IMR-90 (cell line): ENCODE measurements around the gene CCDC88C. TPM values are rescaled to one million over a fixed set of nuclear protein-coding genes. Genes with fewer than 3 reads are reported as not detected.

Experiments
- ATAC-seq: fragments of 200-7000 bp; cut with Tn5 transposase; 2 replicates; pipeline ENCODE4 v1.9.1; 2020; ENCODE audit warnings: low read depth, mild to moderate bottlenecking, moderate library complexity
- BruUV-seq: library from RNA; stranded (reverse); fragments of 400-500 nt; replicated peaks from 2 replicates; lab custom pipeline; 2021; lab: Mats Ljungman, UMichigan
- CTCF ChIA-PET: fragments of 300-600 bp; formaldehyde crosslinking; extraction: SDS; loops from one replicate; lab custom pipeline; 2021; ENCODE audit warnings: antibody characterized with exemption; lab: Yijun Ruan, JAX
- POLR2A ChIA-PET: fragments of 300-600 bp; sonication (Branson Sonifier 250); formaldehyde crosslinking; loops from one replicate; lab custom pipeline; 2022; ENCODE audit warnings: antibody characterized with exemption; ENCODE audit not compliant: unreplicated experiment; lab: Charles Lee
- DNase-seq: peaks from one replicate; pipeline ENCODE4 v3.0.0; 2013
- H2AFZ ChIP-seq: replicated peaks from 2 replicates; pipeline ENCODE3; 2013; ENCODE audit warnings: low read length, mild to moderate bottlenecking; ENCODE audit not compliant: poor library complexity
- H2AK5ac ChIP-seq: 2 replicates; pipeline ENCODE4 v1.6.1; 2013; ENCODE audit warnings: low read depth, low read length, inconsistent platforms
- H2AK9ac ChIP-seq: replicated peaks from 2 replicates; pipeline ENCODE3; 2013; ENCODE audit warnings: mild to moderate bottlenecking, low read depth, low read length, moderate library complexity; ENCODE audit not compliant: poor library complexity
- H2BK120ac ChIP-seq: 2 replicates; pipeline ENCODE4 v1.6.1; 2013; ENCODE audit warnings: low read depth, low read length, inconsistent platforms
- H2BK15ac ChIP-seq: 3 replicates; pipeline ENCODE4 v1.6.1; 2013; ENCODE audit warnings: low read depth, low read length, inconsistent platforms
- H2BK20ac ChIP-seq: 2 replicates; pipeline ENCODE4 v1.6.1; 2013; ENCODE audit warnings: low read depth, mild to moderate bottlenecking, inconsistent platforms, low read length, moderate library complexity
- H2BK5ac ChIP-seq: 2 replicates; pipeline ENCODE4 v1.6.1; 2013; ENCODE audit warnings: mild to moderate bottlenecking, low read depth, low read length, inconsistent platforms; ENCODE audit not compliant: poor library complexity, severe bottlenecking
- H3K14ac ChIP-seq: replicated peaks from 2 replicates; pipeline ENCODE4 v1.6.1; 2013; ENCODE audit warnings: low read depth, low read length, inconsistent platforms
- H3K18ac ChIP-seq: 2 replicates; pipeline ENCODE4 v1.6.1; 2013; ENCODE audit warnings: low read depth, low read length, control low read depth
- H3K23ac ChIP-seq: 2 replicates; pipeline ENCODE4 v1.6.1; 2013; ENCODE audit warnings: low read depth, low read length, inconsistent platforms
- H3K27ac ChIP-seq: 2 replicates; pipeline ENCODE4 v1.5.1; 2013; ENCODE audit warnings: mild to moderate bottlenecking, control low read depth, low read length; ENCODE audit not compliant: insufficient read depth
- H3K27me3 ChIP-seq: 2 replicates; pipeline ENCODE4 v1.6.1; 2013; ENCODE audit warnings: low read length; ENCODE audit not compliant: control insufficient read depth, insufficient read depth
- H3K36me3 ChIP-seq: 2 replicates; pipeline ENCODE4 v1.6.1; 2013; ENCODE audit warnings: low read length, mixed read lengths; ENCODE audit not compliant: control insufficient read depth, insufficient read depth
- H3K4ac ChIP-seq: 2 replicates; pipeline ENCODE4 v1.6.1; 2013; ENCODE audit warnings: low read depth, low read length, inconsistent platforms
- H3K4me1 ChIP-seq: 2 replicates; pipeline ENCODE4 v1.6.1; 2013; ENCODE audit warnings: low read length, mixed read lengths; ENCODE audit not compliant: control insufficient read depth, insufficient read depth
- H3K4me2 ChIP-seq: 2 replicates; pipeline ENCODE4 v1.6.1; 2013; ENCODE audit warnings: low read depth, mild to moderate bottlenecking, control low read depth, low read length, moderate library complexity
- H3K4me3 ChIP-seq: 2 replicates; pipeline ENCODE4 v1.5.1; 2013; ENCODE audit warnings: low read depth, mild to moderate bottlenecking, control low read depth, low read length, moderate library complexity; ENCODE audit not compliant: insufficient read depth
- H3K56ac ChIP-seq: 2 replicates; pipeline ENCODE4 v1.6.1; 2013; ENCODE audit warnings: low read length, inconsistent platforms; ENCODE audit not compliant: insufficient read depth; ENCODE audit errors: extremely low read depth
- H3K79me1 ChIP-seq, 2 experiments: 2 replicates each; pipeline ENCODE4 v1.6.1; 2013; ENCODE audit warnings: low read length in 2 of 2, inconsistent platforms in 1 of 2, low read depth in 1 of 2
- H3K9ac ChIP-seq: 2 replicates; pipeline ENCODE4 v1.6.1; 2013; ENCODE audit warnings: low read depth, low read length, control low read depth
- H3K9me1 ChIP-seq: 2 replicates; pipeline ENCODE4 v1.6.1; 2013; ENCODE audit warnings: low read length, inconsistent platforms; ENCODE audit not compliant: insufficient read depth
- H3K9me3 ChIP-seq: 2 replicates; pipeline ENCODE4 v1.6.1; 2013; ENCODE audit warnings: low read length; ENCODE audit not compliant: control insufficient read depth, insufficient read depth
- H4K20me1 ChIP-seq: 2 replicates; pipeline ENCODE4 v1.6.1; 2013; ENCODE audit warnings: low read length, inconsistent platforms; ENCODE audit not compliant: insufficient read depth
- H4K5ac ChIP-seq: 2 replicates; pipeline ENCODE4 v1.6.1; 2013; ENCODE audit warnings: mild to moderate bottlenecking, low read depth, low read length, control low read depth
- H4K8ac ChIP-seq, 2 experiments: 2 replicates each; pipeline ENCODE4 v1.6.1; 2013; ENCODE audit warnings: low read depth in 2 of 2, low read length in 2 of 2, control low read depth in 1 of 2, inconsistent platforms in 1 of 2
- H4K91ac ChIP-seq: 2 replicates; pipeline ENCODE4 v1.6.1; 2013; ENCODE audit warnings: low read depth, low read length, inconsistent platforms; ENCODE audit not compliant: insufficient read depth
- BHLHE40 ChIP-seq: fragments of 150-350 bp; IDR thresholded peaks from 2 replicates; pipeline ENCODE4 v1.6.1; 2016; ENCODE audit warnings: mild to moderate bottlenecking, low read depth, low read length
- CEBPB ChIP-seq: IDR thresholded peaks from 2 replicates; pipeline ENCODE4 v1.6.1; 2012; ENCODE audit warnings: low read depth, low read length, improper control_type of control experiment
- CHD1 ChIP-seq: IDR thresholded peaks from 2 replicates; pipeline ENCODE4 v1.6.1; 2012; ENCODE audit warnings: low read depth, low read length, improper control_type of control experiment
- FOS ChIP-seq: fragments of 150-350 bp; IDR thresholded peaks from 2 replicates; pipeline ENCODE4 v1.6.1; 2016; ENCODE audit warnings: low read depth, low read length
- MAFK ChIP-seq: IDR thresholded peaks from 2 replicates; pipeline ENCODE4 v1.6.1; 2012; ENCODE audit warnings: low read depth, low read length, improper control_type of control experiment
- MAZ ChIP-seq: IDR thresholded peaks from 2 replicates; pipeline ENCODE4 v1.6.1; 2012; ENCODE audit warnings: low read depth, mild to moderate bottlenecking, low read length, improper control_type of control experiment, moderate library complexity, borderline replicate concordance
- MXI1 ChIP-seq: IDR thresholded peaks from 2 replicates; pipeline ENCODE4 v1.6.1; 2012; ENCODE audit warnings: low read depth, mild to moderate bottlenecking, low read length, moderate library complexity, borderline replicate concordance
- POLR2A ChIP-seq: IDR thresholded peaks from 2 replicates; pipeline ENCODE4 v1.6.1; 2012; ENCODE audit warnings: mild to moderate bottlenecking, low read depth, low read length
- RAD21 ChIP-seq: IDR thresholded peaks from 2 replicates; pipeline ENCODE4 v1.6.1; 2012; ENCODE audit warnings: low read length, improper control_type of control experiment
- RCOR1 ChIP-seq: IDR thresholded peaks from 2 replicates; pipeline ENCODE4 v1.6.1; 2012; ENCODE audit warnings: mild to moderate bottlenecking, low read length, improper control_type of control experiment; ENCODE audit not compliant: insufficient replicate concordance
- RFX5 ChIP-seq: IDR thresholded peaks from 2 replicates; pipeline ENCODE4 v1.8.0; 2012; ENCODE audit warnings: low read depth, mild to moderate bottlenecking, low read length, moderate library complexity
- WGBS, 2 experiments: methylation state at CpG; one replicate each; pipeline versions ENCODE4 v1.1.5 to v1.1.7; 2013; ENCODE audit warnings: missing lambda C conversion rate in 2 of 2; ENCODE audit not compliant: insufficient read length in 1 of 2; ENCODE audit errors: extremely low coverage in 2 of 2; 5-methylcytosine and 5-hydroxymethylcytosine counted together
- dilution Hi-C: fragments of 300-500 bp; cut with HindIII; formaldehyde crosslinking; loops from one replicate; pipeline ENCODE4 v1.14.3; 2018; ENCODE audit warnings: low sequenced_read_pairs; ENCODE audit not compliant: unreplicated experiment
- in situ Hi-C: fragments of 300-500 bp; cut with MboI; formaldehyde crosslinking; loops from 3 replicates; pipeline ENCODE4 v1.14.3; 2019; ENCODE audit warnings: low sequenced_read_pairs, inconsistent platforms, mixed read lengths
- intact Hi-C: fragments of 100-400 bp; cut with micrococcal nuclease; formaldehyde crosslinking; loops from 2 replicates; pipeline ENCODE4 v1.10.0; 2022
- polyA plus RNA-seq, 3 experiments: library from polyadenylated mRNA; depleted of rRNA; stranded (reverse); fragments of >200 nt; gene quantifications; 2 replicates each; pipeline ENCODE4 v1.2.3, GENCODE V29; 2012; ENCODE audit warnings: low replicate concordance in 1 of 3
- total RNA-seq: library from RNA; depleted of rRNA; stranded (reverse); fragments of >200 nt; gene quantifications from 2 replicates; pipeline ENCODE4 v1.2.3, GENCODE V29; 2012
- TF ChIP-seq, protein P1 (sequence below): conservative IDR thresholded peaks from 2 replicates; pipeline ENCODE4 v1.5.1; 2012; ENCODE audit warnings: mild to moderate bottlenecking, low read depth, low read length, improper control_type of control experiment
- TF ChIP-seq, protein P2 (sequence below): fragments of 150-350 bp; IDR thresholded peaks from 2 replicates; pipeline ENCODE4 v1.6.1; 2016; ENCODE audit warnings: low read depth, mild to moderate bottlenecking, low read length, moderate library complexity, borderline replicate concordance

CCDC88C gene
- total and polyA plus RNA-seq, 2 of the 4 experiments (the other 2 are of a cell fraction): 0.17 to 0.18 TPM

DNA sequence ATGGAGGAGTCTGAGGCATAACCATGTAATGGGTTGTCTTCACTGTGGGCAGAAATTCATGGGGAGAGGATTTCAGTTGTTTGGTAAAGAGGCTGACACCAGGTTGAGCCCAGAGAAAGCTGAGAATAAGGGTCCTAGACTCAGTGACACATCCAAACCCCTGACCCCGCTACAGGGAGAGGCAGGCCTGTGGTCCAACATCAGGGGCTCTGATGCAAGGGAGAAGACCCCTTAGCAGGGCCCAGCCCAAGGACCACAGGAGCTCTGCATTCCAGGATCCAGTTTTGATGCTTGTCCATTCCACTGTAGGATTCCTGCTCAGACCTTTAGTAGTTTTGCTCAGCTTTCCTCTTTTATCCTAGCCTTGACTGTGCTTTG lies 188.6 kb downstream of the CCDC88C start:
- Histone ChIP-seq H3K9ac (no peak overlapping the region), H3K4me3 (no peak overlapping the region), H3K27me3 (no peaks in the 10 kb centered on the region), H2BK15ac (0 out of 3 replicates have a peak overlapping the region, but pooled peaks have one; percentile 35), H2BK120ac (peak overlapping the region; percentile 32), H3K27ac (no peak overlapping the region), H4K20me1 (no peaks in the 10 kb centered on the region), H4K8ac (no peak overlapping the region), H4K91ac (no peak overlapping the region), H3K4me1 (peaks cover 6% of the 10 kb centered on the region), H3K23ac (peak overlapping the region; percentile 62), H3K18ac (no peak overlapping the region), H3K14ac (peak overlapping the region; percentile 74; the same call in 1 of the 2 replicates), H2AFZ (peak overlapping the region; percentile 76), H3K9me3 (peaks cover 2% of the 10 kb centered on the region; the same call in 1 of the 2 replicates), H3K4me2 (no peak overlapping the region), H2AK5ac (peak overlapping the region; percentile 57; the same call in 1 of the 2 replicates), H2BK5ac (peak overlapping the region; percentile 15), H3K9me1 (peaks cover 27% of the 10 kb centered on the region), H2BK20ac (peak overlapping the region; percentile 66), H3K56ac (no peak overlapping the region), H3K36me3 (peaks cover 1% of the 10 kb centered on the region; the same call in 1 of the 2 replicates), H3K79me1 (peaks cover 0 to 4% of the 10 kb centered on the region in 2 experiments; a peak in 1 of 4 replicates), H2AK9ac (peak overlapping the region; percentile 80), H4K5ac (no peak overlapping the region), H3K4ac (peak overlapping the region; percentile 60)
- TF ChIP-seq CHD1 (no peak), MXI1 (no peak), FOS (no peak), CEBPB (no peak), POLR2A (no peak), BHLHE40 (no peak), MAFK (no peak), RFX5 (no peak), RCOR1 (no peak), MAZ (no peak), RAD21 (no peak)
- TF ChIP-seq, protein P1, sequence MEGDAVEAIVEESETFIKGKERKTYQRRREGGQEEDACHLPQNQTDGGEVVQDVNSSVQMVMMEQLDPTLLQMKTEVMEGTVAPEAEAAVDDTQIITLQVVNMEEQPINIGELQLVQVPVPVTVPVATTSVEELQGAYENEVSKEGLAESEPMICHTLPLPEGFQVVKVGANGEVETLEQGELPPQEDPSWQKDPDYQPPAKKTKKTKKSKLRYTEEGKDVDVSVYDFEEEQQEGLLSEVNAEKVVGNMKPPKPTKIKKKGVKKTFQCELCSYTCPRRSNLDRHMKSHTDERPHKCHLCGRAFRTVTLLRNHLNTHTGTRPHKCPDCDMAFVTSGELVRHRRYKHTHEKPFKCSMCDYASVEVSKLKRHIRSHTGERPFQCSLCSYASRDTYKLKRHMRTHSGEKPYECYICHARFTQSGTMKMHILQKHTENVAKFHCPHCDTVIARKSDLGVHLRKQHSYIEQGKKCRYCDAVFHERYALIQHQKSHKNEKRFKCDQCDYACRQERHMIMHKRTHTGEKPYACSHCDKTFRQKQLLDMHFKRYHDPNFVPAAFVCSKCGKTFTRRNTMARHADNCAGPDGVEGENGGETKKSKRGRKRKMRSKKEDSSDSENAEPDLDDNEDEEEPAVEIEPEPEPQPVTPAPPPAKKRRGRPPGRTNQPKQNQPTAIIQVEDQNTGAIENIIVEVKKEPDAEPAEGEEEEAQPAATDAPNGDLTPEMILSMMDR: no peak
- TF ChIP-seq, protein P2, sequence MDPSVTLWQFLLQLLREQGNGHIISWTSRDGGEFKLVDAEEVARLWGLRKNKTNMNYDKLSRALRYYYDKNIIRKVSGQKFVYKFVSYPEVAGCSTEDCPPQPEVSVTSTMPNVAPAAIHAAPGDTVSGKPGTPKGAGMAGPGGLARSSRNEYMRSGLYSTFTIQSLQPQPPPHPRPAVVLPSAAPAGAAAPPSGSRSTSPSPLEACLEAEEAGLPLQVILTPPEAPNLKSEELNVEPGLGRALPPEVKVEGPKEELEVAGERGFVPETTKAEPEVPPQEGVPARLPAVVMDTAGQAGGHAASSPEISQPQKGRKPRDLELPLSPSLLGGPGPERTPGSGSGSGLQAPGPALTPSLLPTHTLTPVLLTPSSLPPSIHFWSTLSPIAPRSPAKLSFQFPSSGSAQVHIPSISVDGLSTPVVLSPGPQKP: no peak
- WGBS, 2 experiments: 100% methylated on average over 1 of the region's 1 CpG; no CpG with 5 or more reads in 1 of the 2 experiments
- dilution Hi-C loops (no loop called here), in situ Hi-C loops (no loop called here), intact Hi-C loops (no loop called here)
- no TSS peak for BruUV-seq
- no peak for DNase-seq
- ChIA-PET POLR2A (no interaction called here), CTCF (interaction anchor here (2.0 kb wide), 1 partner anchor 14 kb away, joined by 4 read pairs; no protein-coding TSS in a partner anchor)
- no peak for ATAC-seq
